Glutamatergic neuron (in vitro differentiated cells): ENCODE results near the gene ABLIM3. TPM values are rescaled to one million over a fixed set of nuclear protein-coding genes. Genes with fewer than 3 reads are reported as not detected.

Experiments used
- DNase-seq: peaks from one replicate; pipeline ENCODE4 v3.0.0; 2022
- H3K27ac Mint-ChIP-seq: one replicate; pipeline ENCODE4 v1.8.0; 2020; ENCODE audit warnings: mild to moderate bottlenecking, mixed read lengths, inconsistent platforms; ENCODE audit not compliant: unreplicated experiment
- H3K27me3 Mint-ChIP-seq: one replicate; pipeline ENCODE4 v1.8.0; 2020; ENCODE audit warnings: mild to moderate bottlenecking, moderate library complexity, mixed read lengths, inconsistent platforms; ENCODE audit not compliant: unreplicated experiment
- H3K36me3 Mint-ChIP-seq: one replicate; pipeline ENCODE4 v1.8.0; 2020; ENCODE audit warnings: mild to moderate bottlenecking, mixed read lengths, inconsistent platforms; ENCODE audit not compliant: unreplicated experiment
- H3K4me1 Mint-ChIP-seq: one replicate; pipeline ENCODE4 v1.8.0; 2020; ENCODE audit warnings: mild to moderate bottlenecking, low read depth, mixed read lengths, inconsistent platforms; ENCODE audit not compliant: unreplicated experiment
- H3K4me3 Mint-ChIP-seq: one replicate; pipeline ENCODE4 v1.8.0; 2020; ENCODE audit warnings: mild to moderate bottlenecking, mixed read lengths, inconsistent platforms; ENCODE audit not compliant: unreplicated experiment
- H3K9me3 Mint-ChIP-seq: one replicate; pipeline ENCODE4 v1.8.0; 2020; ENCODE audit warnings: mild to moderate bottlenecking, moderate library complexity, mixed read lengths, inconsistent platforms; ENCODE audit not compliant: unreplicated experiment
- CTCF ChIP-seq: fragments of 200-600 bp; sonication (generic); IDR thresholded peaks from one replicate; pipeline ENCODE4 v1.5.0; 2021; ENCODE audit not compliant: partially characterized antibody, unreplicated experiment
- total RNA-seq: library from RNA; stranded (reverse); fragmentation: NEBNext Ultra II Directional; extraction: Animal tissue kit (Norgen Biotek cat#: 25700); gene quantifications from one replicate; pipeline ENCODE4 v1.2.1, GENCODE V29; 2021; ENCODE audit not compliant: unreplicated experiment

Gene ABLIM3
- total RNA-seq, 1 donor from 2014 or later: 19.0 TPM

- Mint-ChIP-seq H3K27me3 (peaks cover 3% of the 10 kb centered on the region), H3K27ac (no peak overlapping the region), H3K36me3 (no peaks in the 10 kb centered on the region), H3K4me1 (peaks cover 5% of the 10 kb centered on the region), H3K9me3 (peaks cover 2% of the 10 kb centered on the region), H3K4me3 (no peak overlapping the region)
- no peak for TF ChIP-seq CTCF
- no peak for DNase-seq
Observed at GRCh38 chr5:149118463-149118862, 22.8 kb upstream of the ABLIM3 start.

- peaks cover 5% of the 10 kb centered on the region for H3K4me1 Mint-ChIP-seq
- DNase-seq: no peak
- no peaks in the 10 kb centered on the region for H3K36me3 Mint-ChIP-seq
- H3K4me3 Mint-ChIP-seq: no peak overlapping the region
- peaks cover 2% of the 10 kb centered on the region for H3K9me3 Mint-ChIP-seq
- H3K27me3 Mint-ChIP-seq: peaks cover 3% of the 10 kb centered on the region
- no peak overlapping the region for H3K27ac Mint-ChIP-seq
- TF ChIP-seq CTCF: no peak
Observed at GRCh38 chr5:149121145-149121544, 20.1 kb upstream of the ABLIM3 start.

- Mint-ChIP-seq H3K36me3 (no peaks in the 10 kb centered on the region), H3K27me3 (peaks cover 3% of the 10 kb centered on the region), H3K4me1 (peaks cover 5% of the 10 kb centered on the region), H3K4me3 (no peak overlapping the region), H3K9me3 (peaks cover 2% of the 10 kb centered on the region), H3K27ac (no peak overlapping the region)
- DNase-seq: no peak
- no peak for TF ChIP-seq CTCF
Observed at GRCh38 chr5:149123211-149123610, 18.1 kb upstream of the ABLIM3 start.

DNA sequence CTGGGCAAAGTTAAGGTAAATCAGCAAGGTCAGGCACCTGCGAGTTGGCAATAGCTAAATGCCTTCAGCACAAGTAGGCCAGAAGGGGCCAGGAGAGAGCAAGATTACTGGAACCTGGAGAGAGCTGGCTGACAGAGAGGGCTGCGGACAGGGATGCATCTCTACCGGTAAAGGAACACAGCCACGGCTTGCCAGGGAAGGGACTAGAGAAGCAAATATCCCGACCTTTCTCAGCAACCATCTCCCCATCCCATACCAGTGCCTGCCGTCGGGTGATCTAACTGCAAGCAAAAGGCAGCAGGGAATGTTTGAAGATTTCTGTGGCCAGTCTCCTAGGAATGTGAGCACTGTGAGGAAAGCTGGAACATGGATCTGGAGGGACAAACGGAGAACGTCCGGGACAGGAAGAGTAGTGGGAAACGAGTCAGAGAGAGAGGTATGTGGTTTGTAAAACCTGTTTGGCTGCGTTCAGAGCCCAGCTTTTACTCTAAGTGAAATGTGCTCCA is 15.9 kb upstream of the ABLIM3 start:
- no peaks in the 10 kb centered on the region for H3K4me1 Mint-ChIP-seq
- H3K4me3 Mint-ChIP-seq: no peak overlapping the region
- TF ChIP-seq CTCF: no peak
- H3K9me3 Mint-ChIP-seq: peaks cover 2% of the 10 kb centered on the region
- H3K36me3 Mint-ChIP-seq: no peaks in the 10 kb centered on the region
- peak; percentile 18 for DNase-seq
- H3K27ac Mint-ChIP-seq: no peak overlapping the region
- H3K27me3 Mint-ChIP-seq: no peaks in the 10 kb centered on the region

DNA sequence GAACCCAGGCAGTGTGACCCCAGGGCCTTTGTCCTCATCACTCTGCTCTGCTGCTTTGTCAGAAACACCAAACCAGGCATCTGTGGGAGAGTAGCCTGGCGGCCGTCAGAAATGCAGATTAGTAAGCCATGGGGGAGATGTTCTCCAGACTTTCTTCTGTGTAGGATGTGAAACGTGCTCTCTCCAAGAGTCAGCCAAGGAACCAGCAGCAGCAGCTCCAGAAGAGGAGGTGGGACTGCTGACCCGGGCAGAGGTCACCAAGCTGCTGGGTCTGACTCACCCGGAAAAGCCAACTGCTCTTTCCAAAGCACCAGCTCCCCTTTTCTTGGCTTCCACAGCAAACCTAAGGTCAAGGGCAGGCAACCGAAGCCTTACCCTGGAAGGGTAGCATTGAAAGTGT is 14.4 kb upstream of the ABLIM3 start:
- no peak for TF ChIP-seq CTCF
- peaks cover 2% of the 10 kb centered on the region for H3K9me3 Mint-ChIP-seq
- no peak overlapping the region for H3K4me3 Mint-ChIP-seq
- no peaks in the 10 kb centered on the region for H3K4me1 Mint-ChIP-seq
- no peak overlapping the region for H3K27ac Mint-ChIP-seq
- H3K27me3 Mint-ChIP-seq: no peaks in the 10 kb centered on the region
- H3K36me3 Mint-ChIP-seq: no peaks in the 10 kb centered on the region
- no peak for DNase-seq
